ENCODE measurements around the gene IL15. TPM values are rescaled to one million over a fixed set of nuclear protein-coding genes. Genes with fewer than 3 reads are reported as not detected.

Gene IL15
- total RNA-seq, 4 donors from 2014 or later, result 0.64 to 3.8 (median 1.6) TPM

DNA sequence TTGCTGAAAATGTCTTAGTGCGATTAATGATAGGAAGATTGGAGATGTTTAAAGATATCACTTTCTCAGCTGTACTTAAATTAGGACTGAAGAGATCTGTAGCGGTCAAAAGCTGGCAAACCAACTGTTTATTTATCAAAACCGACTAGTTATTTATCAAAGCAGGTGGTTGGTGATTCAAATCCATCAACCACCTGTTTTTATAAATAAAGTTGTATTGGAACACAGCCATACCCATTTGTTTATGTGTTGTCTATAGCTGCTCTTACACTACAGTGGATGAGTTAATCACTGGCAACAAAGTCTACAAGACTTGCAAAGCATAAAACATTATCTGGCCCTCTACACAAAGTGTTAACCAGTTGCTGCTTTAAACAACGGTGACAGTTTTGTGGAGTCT, 76.8 kb downstream of the IL15 start:
- Histone ChIP-seq H3K4me1 (no peaks in the 10 kb centered on the region), H3K27ac (no peak overlapping the region), H3K27me3 (no peaks in the 10 kb centered on the region), H3K36me3 (no peaks in the 10 kb centered on the region), H3K4me3 (no peak overlapping the region), H3K9me3 (no peaks in the 10 kb centered on the region)
- 89% methylated on average over 4 of the region's 4 CpGs for WGBS
- no peak for DNase-seq (ENCODE audit: low spot score in 2 of 2)
- no peak for TF ChIP-seq POLR2AphosphoS5 (IDR thresholded peaks at IDR 0.05)
- TF ChIP-seq CTCF (IDR thresholded peaks at IDR 0.05), result no peak
- no peak for TF ChIP-seq POLR2A (IDR thresholded peaks at IDR 0.05)

DNA sequence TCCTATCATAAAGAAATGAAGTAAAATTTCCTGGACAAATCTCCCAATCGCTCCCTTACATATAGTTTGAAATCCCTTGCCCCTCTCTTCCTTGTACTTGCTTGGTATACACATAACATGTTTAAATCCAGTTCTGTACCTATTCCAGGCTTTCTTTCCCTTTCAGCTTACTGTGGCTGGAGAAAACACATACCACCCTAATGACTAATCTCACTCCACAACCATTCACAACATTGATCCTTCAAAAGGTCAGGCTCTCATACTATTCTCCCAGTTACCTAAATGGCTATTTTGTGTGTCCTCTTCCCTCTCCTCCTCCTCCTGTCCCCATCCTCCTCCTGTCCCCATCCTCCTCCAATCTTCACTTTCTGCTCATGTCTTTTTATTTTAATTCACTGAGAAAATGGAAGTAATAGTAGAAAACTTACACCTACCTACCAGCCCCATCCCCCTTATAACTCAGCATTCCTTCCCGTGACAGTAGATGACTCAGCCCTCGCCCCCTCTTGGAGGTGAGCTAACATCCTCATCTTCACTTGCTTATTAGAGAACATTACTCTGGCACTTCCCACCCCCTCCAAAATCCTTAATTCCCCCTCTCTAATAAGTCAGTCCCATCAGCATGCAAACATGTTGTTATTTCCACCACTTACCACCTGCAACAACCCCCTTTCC, 77.5 kb downstream of the IL15 start:
- 88% methylated on average over 3 of the region's 3 CpGs for WGBS
- no peak for DNase-seq (ENCODE audit: low spot score in 2 of 2)
- no peak overlapping the region for H3K4me3 ChIP-seq

DNA sequence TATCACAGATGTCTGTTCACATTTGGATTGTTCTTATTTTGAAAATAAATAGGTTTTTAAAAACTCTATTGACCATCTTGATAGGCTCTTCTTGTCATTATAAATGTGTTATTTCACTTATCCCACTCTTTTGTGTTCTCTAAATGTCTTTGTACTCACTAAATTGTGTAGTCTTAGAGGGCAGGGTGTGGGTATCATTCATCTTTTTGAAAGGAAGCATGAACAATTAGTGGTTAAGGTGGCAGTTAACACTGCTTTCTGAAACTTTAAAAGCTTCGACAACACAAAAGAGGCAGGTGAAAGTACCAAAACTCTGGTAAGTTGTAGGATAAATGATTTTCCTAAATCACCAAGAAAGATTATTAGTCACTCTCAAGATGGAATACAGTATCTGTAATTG, 83.2 kb downstream of the IL15 start:
- H3K27ac ChIP-seq, result no peak overlapping the region
- no peaks in the 10 kb centered on the region for H3K9me3 ChIP-seq
- WGBS, result 85% methylated on average over 1 of the region's 1 CpG
- no peaks in the 10 kb centered on the region for H3K4me1 ChIP-seq
- DNase-seq (ENCODE audit: low spot score in 2 of 2), result no peak
- TF ChIP-seq POLR2A (IDR thresholded peaks at IDR 0.05), result no peak
- no peak for TF ChIP-seq EP300 (IDR thresholded peaks at IDR 0.05)
- no peak for TF ChIP-seq CTCF (IDR thresholded peaks at IDR 0.05)
- H3K36me3 ChIP-seq, result no peaks in the 10 kb centered on the region
- no peaks in the 10 kb centered on the region for H3K27me3 ChIP-seq
- H3K4me3 ChIP-seq, result no peak overlapping the region

More for the DNA sequence above, 77.5 kb downstream of the IL15 start:
- no peaks in the 10 kb centered on the region for H3K4me1 ChIP-seq
- no peak overlapping the region for H3K27ac ChIP-seq
- H3K27me3 ChIP-seq, result no peaks in the 10 kb centered on the region
- TF ChIP-seq CTCF (IDR thresholded peaks at IDR 0.05) (no peak), POLR2AphosphoS5 (IDR thresholded peaks at IDR 0.05) (no peak), EP300 (IDR thresholded peaks at IDR 0.05) (no peak), POLR2A (IDR thresholded peaks at IDR 0.05) (no peak)
- no peaks in the 10 kb centered on the region for H3K36me3 ChIP-seq
- H3K9me3 ChIP-seq, result no peaks in the 10 kb centered on the region

GRCh38 chr4:141721174-141721573, 84.8 kb downstream of the IL15 start:
- Histone ChIP-seq H3K27ac (no peak overlapping the region), H3K9me3 (no peaks in the 10 kb centered on the region), H3K4me3 (no peak overlapping the region), H3K36me3 (no peaks in the 10 kb centered on the region), H3K27me3 (no peaks in the 10 kb centered on the region), H3K4me1 (no peaks in the 10 kb centered on the region)
- no peak for DNase-seq (ENCODE audit: low spot score in 2 of 2)
- TF ChIP-seq POLR2AphosphoS5 (IDR thresholded peaks at IDR 0.05) (no peak), CTCF (IDR thresholded peaks at IDR 0.05) (no peak), EP300 (IDR thresholded peaks at IDR 0.05) (no peak), POLR2A (IDR thresholded peaks at IDR 0.05) (no peak)

- TF ChIP-seq POLR2A (IDR thresholded peaks at IDR 0.05), result no peak
- TF ChIP-seq EP300 (IDR thresholded peaks at IDR 0.05), result no peak
- no peak for TF ChIP-seq CTCF (IDR thresholded peaks at IDR 0.05)
- no peak for TF ChIP-seq POLR2AphosphoS5 (IDR thresholded peaks at IDR 0.05)
- H3K27me3 ChIP-seq, result no peaks in the 10 kb centered on the region
- H3K27ac ChIP-seq, result no peak overlapping the region
- H3K4me1 ChIP-seq, result no peaks in the 10 kb centered on the region
- no peaks in the 10 kb centered on the region for H3K36me3 ChIP-seq
- no peaks in the 10 kb centered on the region for H3K9me3 ChIP-seq
- DNase-seq (ENCODE audit: low spot score in 2 of 2), result no peak
- H3K4me3 ChIP-seq, result no peak overlapping the region
Measured at GRCh38 chr4:141724646-141725045, 88.3 kb downstream of the IL15 start.

All from suprapubic skin (tissue), 4 donors.